GM12878 (cell line): ENCODE measurements around the gene APOBEC2. TPM values are rescaled to one million over a fixed set of nuclear protein-coding genes. Genes with fewer than 3 reads are reported as not detected.

Experiments used
- ATAC-seq: fragments of 200-7000 bp; cut with Tn5 transposase; 3 replicates; pipeline ENCODE4 v1.9.1; 2020; ENCODE audit warnings: mild to moderate bottlenecking, moderate library complexity
- BruUV-seq: library from RNA; stranded (reverse); fragments of 400-500 nt; replicated peaks from 2 replicates; lab custom pipeline; 2021; lab: Mats Ljungman, UMichigan
- CTCF ChIA-PET: fragments of 300-600 bp; sonication (Branson Sonifier 250); formaldehyde crosslinking; extraction: SDS; loops from one replicate; lab custom pipeline; 2021; ENCODE audit warnings: inconsistent platforms; lab: Yijun Ruan, JAX
- POLR2A ChIA-PET: fragments of 350-600 bp; formaldehyde crosslinking; extraction: SDS; loops from one replicate; lab custom pipeline; 2021; ENCODE audit warnings: inconsistent platforms; lab: Charles Lee
- RAD21 ChIA-PET: fragments of 300-600 bp; sonication (Branson Sonifier 250); formaldehyde crosslinking; loops from one replicate; lab custom pipeline; 2023; ENCODE audit warnings: antibody characterized with exemption; ENCODE audit not compliant: unreplicated experiment; lab: Charles Lee
- SMC1A ChIA-PET: fragments of 300-600 bp; sonication (Branson Sonifier 250); formaldehyde crosslinking; loops from one replicate; lab custom pipeline; 2023; ENCODE audit not compliant: unreplicated experiment, uncharacterized antibody; lab: Charles Lee
- DNase-seq: peaks from one replicate; pipeline ENCODE4 v3.0.0-alpha.2; 2011; ENCODE audit warnings: low read depth, low spot score
- FAIRE-seq: peaks from 3 replicates; lab custom pipeline; 2011; peaks lifted over from hg19 to GRCh38; lab: Jason Lieb, UNC
- H2AFZ ChIP-seq: 2 replicates; pipeline ENCODE4 v1.6.0; 2011; ENCODE audit warnings: low read depth, low read length, control low read depth; ENCODE audit not compliant: control insufficient read depth
- H3K27ac ChIP-seq: 2 replicates; pipeline ENCODE4 v1.5.1; 2011; ENCODE audit warnings: control low read depth; ENCODE audit not compliant: control insufficient read depth, insufficient read depth
- H3K27me3 ChIP-seq, 2 experiments: replicated peaks in 1 of 2; 2 replicates each; pipeline versions ENCODE4 v1.6.0 to v1.6.1; 2011; ENCODE audit warnings: low read length in 1 of 2; ENCODE audit not compliant: control insufficient read depth in 2 of 2, insufficient read depth in 2 of 2
- H3K36me3 ChIP-seq, 2 experiments: 2 replicates each; pipeline ENCODE4 v1.5.1; 2011; ENCODE audit warnings: low read length in 1 of 2; ENCODE audit not compliant: control insufficient read depth in 2 of 2, insufficient read depth in 2 of 2
- H3K4me1 ChIP-seq: 2 replicates; pipeline ENCODE4 v1.6.1; 2011; ENCODE audit warnings: mild to moderate bottlenecking, low read length, moderate library complexity, mixed read lengths; ENCODE audit not compliant: control insufficient read depth, insufficient read depth
- H3K4me2 ChIP-seq: 2 replicates; pipeline ENCODE4 v1.6.0; 2011; ENCODE audit warnings: control low read depth; ENCODE audit not compliant: control insufficient read depth, insufficient read depth
- H3K4me3 ChIP-seq: fragments of 200-600 bp; sonication (generic); 2 replicates; pipeline ENCODE4 v1.5.1; 2016
- H3K79me2 ChIP-seq: 2 replicates; pipeline ENCODE4 v1.6.0; 2011; ENCODE audit warnings: low read length; ENCODE audit not compliant: control insufficient read depth, insufficient read depth
- H3K9ac ChIP-seq: 2 replicates; pipeline ENCODE4 v1.8.0; 2011; ENCODE audit warnings: low read length, control low read depth, mixed read lengths; ENCODE audit not compliant: control insufficient read depth, insufficient read depth
- H3K9me3 ChIP-seq: replicated peaks from 3 replicates; pipeline ENCODE4 v1.5.1; 2011; ENCODE audit warnings: mild to moderate bottlenecking, low read length; ENCODE audit not compliant: control insufficient read depth, insufficient read depth
- H4K20me1 ChIP-seq: 2 replicates; pipeline ENCODE4 v1.6.0; 2011; ENCODE audit not compliant: control insufficient read depth, insufficient read depth
- BCL11A ChIP-seq: IDR thresholded peaks from 2 replicates; pipeline ENCODE4 v1.6.1; 2011; ENCODE audit warnings: low read depth, low read length
- BHLHE40 ChIP-seq, 2 experiments: fragments of 450-650 bp in 1 of 2; IDR thresholded peaks; 2 replicates each; pipeline ENCODE4 v1.6.1; 2011 to 2017; ENCODE audit warnings: low read depth in 2 of 2, borderline replicate concordance in 1 of 2, improper control_type of control experiment in 1 of 2, low read length in 1 of 2, mild to moderate bottlenecking in 1 of 2
- BMI1 ChIP-seq: fragments of 450-650 bp; IDR thresholded peaks from 2 replicates; pipeline ENCODE4 v1.6.1; 2016; ENCODE audit warnings: mild to moderate bottlenecking, moderate library complexity, borderline replicate concordance
- CHD1 ChIP-seq: IDR thresholded peaks from 2 replicates; pipeline ENCODE4 v1.6.1; 2012; ENCODE audit warnings: low read depth, low read length, improper control_type of control experiment
- JUNB ChIP-seq: IDR thresholded peaks from 2 replicates; pipeline ENCODE4 v1.6.1; 2016; ENCODE audit warnings: antibody characterized with exemption, mild to moderate bottlenecking
- KDM1A ChIP-seq: fragments of 200-600 bp; sonication (generic); IDR thresholded peaks from 2 replicates; pipeline ENCODE4 v1.6.1; 2016; ENCODE audit warnings: borderline replicate concordance
- MEF2B ChIP-seq: fragments of 450-650 bp; IDR thresholded peaks from 2 replicates; pipeline ENCODE4 v1.6.1; 2018; ENCODE audit warnings: mild to moderate bottlenecking, moderate library complexity; ENCODE audit not compliant: partially characterized antibody, poor library complexity, severe bottlenecking
- MYC ChIP-seq: IDR thresholded peaks from 2 replicates; pipeline ENCODE4 v1.6.1; 2011; ENCODE audit warnings: mild to moderate bottlenecking, low read length, moderate library complexity, inconsistent platforms; ENCODE audit not compliant: insufficient read depth, insufficient replicate concordance, insufficient read length, severe bottlenecking
- NR2C1 ChIP-seq: fragments of 450-650 bp; IDR thresholded peaks from 2 replicates; pipeline ENCODE4 v1.6.1; 2017; ENCODE audit warnings: antibody characterized with exemption, mild to moderate bottlenecking, moderate library complexity
- POLR2A ChIP-seq: IDR thresholded peaks from 2 replicates; pipeline ENCODE4 v1.6.1; 2011; ENCODE audit warnings: low read depth, mild to moderate bottlenecking, low read length
- SUZ12 ChIP-seq: fragments of 200-600 bp; sonication (generic); IDR thresholded peaks from one replicate; pipeline ENCODE4 v1.6.1; 2018; ENCODE audit warnings: antibody characterized with exemption, mild to moderate bottlenecking; ENCODE audit not compliant: unreplicated experiment
- TCF3 ChIP-seq: IDR thresholded peaks from 2 replicates; pipeline ENCODE4 v1.6.1; 2012; ENCODE audit warnings: low read depth, mild to moderate bottlenecking, low read length, borderline replicate concordance; ENCODE audit not compliant: insufficient read depth
- ZBED1 ChIP-seq: IDR thresholded peaks from 2 replicates; pipeline ENCODE4 v1.6.1; 2016; ENCODE audit warnings: borderline replicate concordance
- ZSCAN29 ChIP-seq: fragments of 450-650 bp; IDR thresholded peaks from 2 replicates; pipeline ENCODE4 v1.6.1; 2017; ENCODE audit warnings: mild to moderate bottlenecking, moderate library complexity
- WGBS: methylation state at CpG from one replicate; pipeline ENCODE4 v1.1.6; 2016; ENCODE audit warnings: low lambda C conversion rate; ENCODE audit not compliant: insufficient replicate concordance, insufficient coverage; ENCODE audit errors: missing lambda C conversion rate; 5-methylcytosine and 5-hydroxymethylcytosine counted together
- in situ Hi-C: fragments of 300-500 bp; cut with MboI; formaldehyde crosslinking; loops from 9 replicates; pipeline ENCODE4 v1.14.3; 2018; ENCODE audit warnings: mixed read lengths
- intact Hi-C: fragments of 100-400 bp; cut with micrococcal nuclease; formaldehyde crosslinking; loops from one replicate; pipeline ENCODE4 v1.14.2; 2022; ENCODE audit not compliant: unreplicated experiment
- polyA plus RNA-seq, 11 experiments: library from polyadenylated mRNA; depleted of rRNA in 4 of 11; unstranded in 6 of 11; stranded (reverse) in 5 of 11; fragments of >200 nt; fragmentation: Nextera tagmentation in 4 of 11; fragmentation: Illumina TruSeq in 1 of 11; extraction: Ambion mirVana in 4 of 11; extraction: Trizol in 1 of 11; gene quantifications; 1 replicate in 1 of 11; 2 replicates in 10 of 11; pipeline versions ENCODE4 v1.2.1 to v1.2.3, GENCODE V29; 2011 to 2016; ENCODE audit warnings: inconsistent platforms in 2 of 11, missing spikeins in 2 of 11, low read depth in 1 of 11
- total RNA-seq, 4 experiments: library from RNA; depleted of rRNA in 3 of 4; stranded (reverse); fragments of >200 nt in 3 of 4; fragmentation: Illumina TruSeq in 1 of 4; extraction: Trizol in 1 of 4; gene quantifications; 2 replicates each; pipeline versions ENCODE4 v1.2.1 to v1.2.3, GENCODE V29; 2013 to 2021
- TF ChIP-seq, protein P1 (sequence below): fragments of 450-650 bp; IDR thresholded peaks from 2 replicates; pipeline ENCODE4 v1.6.1; 2017; ENCODE audit warnings: mild to moderate bottlenecking, low read depth, inconsistent platforms; ENCODE audit not compliant: poor library complexity, severe bottlenecking

Gene APOBEC2
- total and polyA plus RNA-seq, 10 of the 15 experiments (the other 5 are each of a cell fraction or from before 2014, with no cell fraction given) = 0.11 to 1.4 (median 0.87) TPM; not detected in 6

DNA sequence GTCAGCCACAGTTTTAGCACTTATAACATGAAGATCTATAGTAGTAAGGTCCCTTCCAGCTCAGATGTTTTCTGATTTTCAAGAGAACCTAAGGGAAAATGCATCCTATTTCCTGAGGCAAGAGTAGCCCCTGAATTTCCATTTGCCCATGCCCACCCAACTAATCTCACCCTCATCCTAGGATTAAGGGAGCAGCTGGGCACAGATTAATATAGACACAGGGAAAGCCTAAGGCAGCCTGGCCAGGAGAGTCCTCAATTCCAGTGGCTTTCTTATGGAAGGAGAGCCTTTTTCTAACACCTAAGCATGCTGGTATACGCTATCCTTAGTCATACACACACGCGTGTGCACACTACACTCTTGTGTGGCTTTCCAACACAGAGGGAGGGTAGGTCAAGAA is 1.5 kb downstream of the APOBEC2 start:
- in situ Hi-C loops = no loop called here
- H3K27ac ChIP-seq = no peak overlapping the region
- ChIA-PET CTCF (interaction anchor here (1.0 to 2.5 kb wide), 5 partner anchors 9 to 42 kb away, joined by 3 to 17 read pairs (median 8); no protein-coding TSS in a partner anchor), POLR2A (no interaction called here), RAD21 (no interaction called here), SMC1A (no interaction called here)
- WGBS = 96% methylated on average over 3 of the region's 3 CpGs
- H4K20me1 ChIP-seq = no peaks in the 10 kb centered on the region
- intact Hi-C loops = no loop called here
- H3K9ac ChIP-seq = no peak overlapping the region
- DNase-seq (no peak), FAIRE-seq (no peak), ATAC-seq (no peak)
- H2AFZ ChIP-seq = no peak overlapping the region
- no peaks in the 10 kb centered on the region for H3K27me3 ChIP-seq
- H3K36me3 ChIP-seq = no peaks in the 10 kb centered on the region; a peak in 1 of 4 replicates
- no peaks in the 10 kb centered on the region for H3K79me2 ChIP-seq
- TF ChIP-seq KDM1A = no peak
- no peak for TF ChIP-seq POLR2A
- H3K9me3 ChIP-seq = no peaks in the 10 kb centered on the region
- H3K4me3 ChIP-seq = no peak overlapping the region
- no TSS peak for BruUV-seq
- no peak overlapping the region for H3K4me2 ChIP-seq
- H3K4me1 ChIP-seq = no peaks in the 10 kb centered on the region

DNA sequence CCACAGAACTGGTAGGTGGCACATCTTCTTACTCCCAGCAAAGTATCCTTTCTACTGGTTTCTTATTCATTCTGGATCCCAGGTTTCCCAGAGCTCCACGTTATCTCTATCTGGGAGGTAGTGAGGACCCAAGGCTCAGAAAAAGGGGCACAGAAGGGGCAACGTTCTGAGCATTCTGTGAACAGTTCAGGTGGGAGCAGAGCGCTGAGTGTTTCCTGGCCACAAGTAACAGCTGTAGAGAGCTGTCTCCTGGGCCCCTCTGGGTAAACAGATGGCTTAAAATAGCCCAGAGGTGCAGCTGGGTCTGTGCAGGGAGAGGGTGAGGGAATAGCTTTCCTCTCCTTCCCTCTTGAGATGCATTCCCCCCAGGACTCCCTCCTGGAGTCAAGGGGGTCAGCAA is 2.1 kb downstream of the APOBEC2 start:
- RAD21 ChIA-PET = no interaction called here
- no peaks in the 10 kb centered on the region for H4K20me1 ChIP-seq
- POLR2A ChIA-PET = no interaction called here
- SMC1A ChIA-PET = interaction anchor here (1.2 to 1.3 kb wide), 2 partner anchors 13 to 127 kb away, joined by 3 to 4 read pairs; no protein-coding TSS in a partner anchor
- no peaks in the 10 kb centered on the region; a peak in 1 of 4 replicates for H3K36me3 ChIP-seq
- CTCF ChIA-PET = interaction anchor here (1.0 to 2.5 kb wide), 6 partner anchors 9 to 43 kb away, joined by 3 to 17 read pairs (median 6); no protein-coding TSS in a partner anchor
- 53% methylated on average over 3 of the region's 3 CpGs for WGBS
- in situ Hi-C loops = no loop called here
- no peaks in the 10 kb centered on the region for H3K79me2 ChIP-seq
- no peak for DNase-seq
- no peak for TF ChIP-seq ZSCAN29
- TF ChIP-seq MYC = no peak
- no peak for TF ChIP-seq BMI1
- TF ChIP-seq CHD1 = no peak
- no peak for TF ChIP-seq MEF2B
- no peak for TF ChIP-seq TCF3
- TF ChIP-seq NR2C1 = no peak
- TF ChIP-seq BCL11A = no peak
- TF ChIP-seq ZBED1 = no peak
- TF ChIP-seq JUNB = no peak
- TF ChIP-seq BHLHE40 (IDR thresholded peaks at IDR 0.05; ENCODE audit: borderline replicate concordance in 1 of 2, low read depth in 2 of 2, low read length in 1 of 2) = no peak
- TF ChIP-seq, protein P1, sequence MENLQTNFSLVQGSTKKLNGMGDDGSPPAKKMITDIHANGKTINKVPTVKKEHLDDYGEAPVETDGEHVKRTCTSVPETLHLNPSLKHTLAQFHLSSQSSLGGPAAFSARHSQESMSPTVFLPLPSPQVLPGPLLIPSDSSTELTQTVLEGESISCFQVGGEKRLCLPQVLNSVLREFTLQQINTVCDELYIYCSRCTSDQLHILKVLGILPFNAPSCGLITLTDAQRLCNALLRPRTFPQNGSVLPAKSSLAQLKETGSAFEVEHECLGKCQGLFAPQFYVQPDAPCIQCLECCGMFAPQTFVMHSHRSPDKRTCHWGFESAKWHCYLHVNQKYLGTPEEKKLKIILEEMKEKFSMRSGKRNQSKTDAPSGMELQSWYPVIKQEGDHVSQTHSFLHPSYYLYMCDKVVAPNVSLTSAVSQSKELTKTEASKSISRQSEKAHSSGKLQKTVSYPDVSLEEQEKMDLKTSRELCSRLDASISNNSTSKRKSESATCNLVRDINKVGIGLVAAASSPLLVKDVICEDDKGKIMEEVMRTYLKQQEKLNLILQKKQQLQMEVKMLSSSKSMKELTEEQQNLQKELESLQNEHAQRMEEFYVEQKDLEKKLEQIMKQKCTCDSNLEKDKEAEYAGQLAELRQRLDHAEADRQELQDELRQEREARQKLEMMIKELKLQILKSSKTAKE = no peak
- TF ChIP-seq SUZ12 = no peak
- TF ChIP-seq, all 136 proteins: peak for 0
- intact Hi-C loops = no loop called here
- Histone ChIP-seq H3K9me3 (no peaks in the 10 kb centered on the region), H3K9ac (no peak overlapping the region), H3K4me3 (no peak overlapping the region), H3K27me3 (no peaks in the 10 kb centered on the region), H2AFZ (no peak overlapping the region), H3K27ac (no peak overlapping the region), H3K4me2 (no peak overlapping the region), H3K4me1 (no peaks in the 10 kb centered on the region)
- BruUV-seq = no TSS peak
- FAIRE-seq (no peak), ATAC-seq (no peak)
